CD4-positive, alpha-beta T cell (primary cell): ENCODE measurements around the gene SYT9. TPM values are rescaled to one million over a fixed set of nuclear protein-coding genes. Genes with fewer than 3 reads are reported as not detected.

Experiments used
- ATAC-seq: fragments of 200-7000 bp; cut with Tn5 transposase; one replicate; pipeline ENCODE4 v1.10.0; 2022; ENCODE audit warnings: mild to moderate bottlenecking; ENCODE audit not compliant: poor library complexity
- CTCF ChIA-PET: fragments of 350-600 bp; sonication (Branson Sonifier 250); formaldehyde crosslinking; loops from one replicate; lab custom pipeline; 2021; ENCODE audit warnings: antibody characterized with exemption, inconsistent platforms; lab: Charles Lee
- POLR2A ChIA-PET: fragments of 350-600 bp; sonication (Branson Sonifier 250); formaldehyde crosslinking; loops from one replicate; lab custom pipeline; 2021; ENCODE audit warnings: antibody characterized with exemption, inconsistent platforms; lab: Charles Lee
- DNase-seq, 14 experiments: peaks; one replicate each; pipeline ENCODE4 v3.0.0-alpha.2; 2013 to 2020; ENCODE audit warnings: mixed read lengths in 2 of 14
- H3K27ac ChIP-seq, 2 donors: one replicate each; pipeline versions ENCODE4 v1.5.1 to v1.7.0; 2013; ENCODE audit warnings: low read length in 2 of 2, low read depth in 1 of 2, mild to moderate bottlenecking in 1 of 2
- H3K27me3 ChIP-seq, 2 experiments: 1 replicate in 1 of 2; 2 replicates in 1 of 2; pipeline versions ENCODE4 v1.6.1 to v1.7.0; 2013; ENCODE audit warnings: low read length in 2 of 2, control low read depth in 1 of 2, mild to moderate bottlenecking in 1 of 2, moderate library complexity in 1 of 2; ENCODE audit not compliant: insufficient read depth in 2 of 2, control insufficient read depth in 1 of 2
- H3K36me3 ChIP-seq: one replicate; pipeline ENCODE4 v1.6.1; 2013; ENCODE audit warnings: low read length, control low read depth; ENCODE audit not compliant: insufficient read depth
- H3K4me1 ChIP-seq: one replicate; pipeline ENCODE4 v1.6.1; 2013; ENCODE audit warnings: low read length, control low read depth; ENCODE audit not compliant: insufficient read depth
- H3K4me3 ChIP-seq: one replicate; pipeline ENCODE4 v1.5.1; 2013; ENCODE audit warnings: mild to moderate bottlenecking, low read length, moderate library complexity
- H3K9me3 ChIP-seq, 2 experiments: 1 replicate in 1 of 2; 2 replicates in 1 of 2; pipeline versions ENCODE4 v1.6.1 to v1.7.0; 2013; ENCODE audit warnings: low read length in 2 of 2, mild to moderate bottlenecking in 2 of 2, control low read depth in 1 of 2, moderate library complexity in 1 of 2; ENCODE audit not compliant: control insufficient read depth in 1 of 2, insufficient read depth in 1 of 2
- H3K27ac Mint-ChIP-seq: one replicate; pipeline ENCODE4 v1.8.0; 2020; ENCODE audit warnings: mixed read lengths
- H3K27me3 Mint-ChIP-seq: one replicate; pipeline ENCODE4 v1.8.0; 2021; ENCODE audit warnings: mixed read lengths
- H3K36me3 Mint-ChIP-seq: one replicate; pipeline ENCODE4 v1.8.0; 2021; ENCODE audit warnings: low read depth, mixed read lengths
- H3K4me1 Mint-ChIP-seq: one replicate; pipeline ENCODE4 v1.8.0; 2021; ENCODE audit warnings: low read depth, mixed read lengths
- H3K4me3 Mint-ChIP-seq: one replicate; pipeline ENCODE4 v1.8.0; 2020; ENCODE audit warnings: mild to moderate bottlenecking, mixed read lengths
- H3K9me3 Mint-ChIP-seq: one replicate; pipeline ENCODE4 v1.8.0; 2020; ENCODE audit warnings: mixed read lengths
- CTCF ChIP-seq: fragments of 200-600 bp; IDR thresholded peaks from one replicate; pipeline ENCODE4 v1.8.0; 2022; ENCODE audit warnings: antibody characterized with exemption, mild to moderate bottlenecking
- intact Hi-C, 2 experiments: fragments of 100-400 bp; cut with DNase I in 1 of 2; cut with micrococcal nuclease in 1 of 2; formaldehyde crosslinking; loops; one replicate each; pipeline versions ENCODE4 v1.15.1 to v1.9.0; 2023 to 2025; cut with DNase I, micrococcal nuclease
- total RNA-seq, 174 experiments: library from RNA in 2 of 174; stranded (reverse) in 2 of 174; gene quantifications; one replicate each; pipeline ENCODE4 v1.2.3 and lab custom pipeline; 2021 to 2026

SYT9 gene
- total RNA-seq, 2 experiments from 2014 or later: not detected

GRCh38 chr11:7376386-7376785 lies 124.7 kb downstream of the SYT9 start:
- TF ChIP-seq CTCF: no peak
- H3K9me3 ChIP-seq: peaks cover 0 to 6% of the 10 kb centered on the region in 2 experiments
- H3K36me3 Mint-ChIP-seq: no peaks in the 10 kb centered on the region
- H3K4me3 ChIP-seq: no peak overlapping the region
- H3K27ac Mint-ChIP-seq: no peak overlapping the region
- no peak overlapping the region for H3K4me3 Mint-ChIP-seq
- peaks cover 6% of the 10 kb centered on the region for H3K9me3 Mint-ChIP-seq
- no peaks in the 10 kb centered on the region for H3K36me3 ChIP-seq
- H3K4me1 Mint-ChIP-seq: no peaks in the 10 kb centered on the region
- no peaks in the 10 kb centered on the region for H3K4me1 ChIP-seq
- ChIA-PET POLR2A (no interaction called here), CTCF (no interaction called here)
- ATAC-seq (no peak), DNase-seq (no peak)
- no peak overlapping the region for H3K27ac ChIP-seq
- intact Hi-C loops: loop anchor here in 1 of 2 experiments (10.0 kb wide), 1 partner anchor 1812 kb away; no protein-coding TSS in a partner anchor
- peaks cover 11 to 20% of the 10 kb centered on the region in 2 experiments for H3K27me3 ChIP-seq
- H3K27me3 Mint-ChIP-seq: peaks cover 61% of the 10 kb centered on the region

- Mint-ChIP-seq H3K27ac (no peak overlapping the region), H3K4me3 (no peak overlapping the region), H3K9me3 (no peaks in the 10 kb centered on the region), H3K36me3 (no peaks in the 10 kb centered on the region), H3K27me3 (peaks cover 58% of the 10 kb centered on the region), H3K4me1 (no peaks in the 10 kb centered on the region)
- no peaks in the 10 kb centered on the region for H3K9me3 ChIP-seq
- H3K27ac ChIP-seq: no peak overlapping the region
- ATAC-seq (no peak), DNase-seq (no peak)
- TF ChIP-seq CTCF: no peak
- ChIA-PET POLR2A (no interaction called here), CTCF (no interaction called here)
- intact Hi-C loops: no loop called here
- H3K36me3 ChIP-seq: no peaks in the 10 kb centered on the region
- no peak overlapping the region for H3K4me3 ChIP-seq
- no peaks in the 10 kb centered on the region for H3K4me1 ChIP-seq
- H3K27me3 ChIP-seq: peaks cover 8 to 14% of the 10 kb centered on the region in 2 experiments
Measured at GRCh38 chr11:7381937-7382336, 130.2 kb downstream of the SYT9 start.

GRCh38 chr11:7383406-7383805 lies 131.7 kb downstream of the SYT9 start:
- POLR2A ChIA-PET: no interaction called here
- no peaks in the 10 kb centered on the region for H3K9me3 Mint-ChIP-seq
- Histone ChIP-seq H3K27me3 (no peaks in the 10 kb centered on the region), H3K4me1 (no peaks in the 10 kb centered on the region), H3K36me3 (no peaks in the 10 kb centered on the region), H3K9me3 (no peaks in the 10 kb centered on the region), H3K4me3 (no peak overlapping the region), H3K27ac (no peak overlapping the region)
- TF ChIP-seq CTCF: no peak
- ATAC-seq (no peak), DNase-seq (no peak)
- peaks cover 45% of the 10 kb centered on the region for H3K27me3 Mint-ChIP-seq
- H3K4me3 Mint-ChIP-seq: no peak overlapping the region
- no peak overlapping the region for H3K27ac Mint-ChIP-seq
- CTCF ChIA-PET: no interaction called here
- no peaks in the 10 kb centered on the region for H3K36me3 Mint-ChIP-seq
- intact Hi-C loops: no loop called here
- H3K4me1 Mint-ChIP-seq: no peaks in the 10 kb centered on the region
